SJSA1 (cell line): ENCODE measurements around the gene TBCK. TPM values are rescaled to one million over a fixed set of nuclear protein-coding genes. Genes with fewer than 3 reads are reported as not detected.

ENCODE experiments used
- DNase-seq, 2 experiments: peaks; one replicate each; pipeline ENCODE4 v3.0.0-alpha.2; 2015 to 2020; ENCODE audit warnings: low spot score in 2 of 2, low read depth in 1 of 2
- H3K27ac ChIP-seq: fragments of 250-450 bp; sonication (Bioruptor Pico); 2 replicates; pipeline ENCODE4 v1.5.1; 2020; ENCODE audit warnings: mild to moderate bottlenecking, moderate library complexity
- H3K27me3 ChIP-seq: fragments of 250-450 bp; sonication (Bioruptor Pico); replicated peaks from 2 replicates; pipeline ENCODE4 v1.5.1; 2020; ENCODE audit warnings: mild to moderate bottlenecking, moderate library complexity
- H3K36me3 ChIP-seq: fragments of 250-450 bp; sonication (Bioruptor Pico); 2 replicates; pipeline ENCODE4 v1.5.1; 2020; ENCODE audit warnings: mild to moderate bottlenecking
- H3K4me1 ChIP-seq: fragments of 250-450 bp; sonication (Bioruptor Pico); replicated peaks from 2 replicates; pipeline ENCODE4 v1.6.1; 2021; ENCODE audit warnings: mild to moderate bottlenecking
- H3K4me3 ChIP-seq: fragments of 250-450 bp; sonication (Bioruptor Pico); 2 replicates; pipeline ENCODE4 v1.5.1; 2020; ENCODE audit warnings: mild to moderate bottlenecking
- H3K9me3 ChIP-seq: fragments of 250-450 bp; sonication (Bioruptor Pico); replicated peaks from 2 replicates; pipeline ENCODE4 v1.5.1; 2020; ENCODE audit warnings: mild to moderate bottlenecking
- total RNA-seq: library from RNA; depleted of rRNA; stranded (reverse); fragments of >200 nt; shearing (Covaris generic); gene quantifications from 2 replicates; pipeline ENCODE4 v1.2.3, GENCODE V29; 2014

Gene TBCK
- total RNA-seq, 1 experiment from 2014 or later: 22.3 TPM

- H3K36me3 ChIP-seq: no peaks in the 10 kb centered on the region
- H3K9me3 ChIP-seq: no peaks in the 10 kb centered on the region
- H3K4me1 ChIP-seq: no peaks in the 10 kb centered on the region
- H3K4me3 ChIP-seq: no peak overlapping the region
- H3K27me3 ChIP-seq: no peaks in the 10 kb centered on the region
- H3K27ac ChIP-seq: no peak overlapping the region
- DNase-seq: no peak
Measured at GRCh38 chr4:106039796-106040195, 276.2 kb downstream of the TBCK start.

- Histone ChIP-seq H3K4me1 (no peaks in the 10 kb centered on the region), H3K27ac (no peak overlapping the region), H3K4me3 (no peak overlapping the region), H3K9me3 (no peaks in the 10 kb centered on the region), H3K27me3 (no peaks in the 10 kb centered on the region), H3K36me3 (no peaks in the 10 kb centered on the region)
- no peak for DNase-seq
Measured at GRCh38 chr4:106038908-106039307, 277.1 kb downstream of the TBCK start.

DNA sequence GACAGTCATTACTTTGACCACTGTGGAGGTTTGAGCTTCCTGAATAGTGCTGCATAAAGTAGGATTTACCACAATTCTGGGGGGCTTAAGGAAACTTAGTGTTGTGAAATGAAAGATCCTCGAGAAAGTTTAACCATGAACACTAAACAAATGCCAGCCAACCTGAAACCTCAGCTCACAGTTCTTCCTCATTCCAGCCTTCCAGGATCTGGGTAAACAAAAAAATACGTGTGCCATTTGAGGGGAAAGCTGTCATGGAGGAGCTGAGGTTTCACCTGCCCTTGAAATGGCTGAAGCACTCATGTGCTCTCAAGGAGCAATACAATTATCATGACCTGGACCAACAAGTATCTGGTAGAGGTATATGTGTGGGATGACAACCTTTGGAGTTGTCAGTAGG lies 278.0 kb downstream of the TBCK start:
- H3K27ac ChIP-seq: no peak overlapping the region
- H3K4me1 ChIP-seq: no peaks in the 10 kb centered on the region
- H3K9me3 ChIP-seq: no peaks in the 10 kb centered on the region
- H3K27me3 ChIP-seq: no peaks in the 10 kb centered on the region
- DNase-seq: no peak
- no peaks in the 10 kb centered on the region for H3K36me3 ChIP-seq
- H3K4me3 ChIP-seq: no peak overlapping the region

DNA sequence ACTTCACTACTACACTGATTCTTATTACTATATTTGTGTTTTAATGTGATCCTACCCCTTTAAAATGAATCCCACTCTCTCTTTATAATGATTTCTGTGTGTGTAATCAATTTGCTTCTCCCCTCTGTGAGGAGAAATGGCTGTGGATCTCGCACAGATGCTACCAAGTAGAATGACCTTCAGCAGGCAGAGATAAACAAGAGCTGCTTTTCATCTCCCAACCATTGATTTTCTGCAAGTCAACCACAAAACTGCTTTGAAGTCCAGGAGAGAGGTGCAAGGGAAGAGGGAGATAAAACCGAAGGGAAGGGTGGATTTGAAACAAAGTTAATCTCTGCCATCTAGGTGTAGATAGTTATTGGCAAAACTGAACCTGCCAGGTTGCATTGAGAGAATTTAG lies 279.2 kb downstream of the TBCK start:
- H3K36me3 ChIP-seq: no peaks in the 10 kb centered on the region

DNA sequence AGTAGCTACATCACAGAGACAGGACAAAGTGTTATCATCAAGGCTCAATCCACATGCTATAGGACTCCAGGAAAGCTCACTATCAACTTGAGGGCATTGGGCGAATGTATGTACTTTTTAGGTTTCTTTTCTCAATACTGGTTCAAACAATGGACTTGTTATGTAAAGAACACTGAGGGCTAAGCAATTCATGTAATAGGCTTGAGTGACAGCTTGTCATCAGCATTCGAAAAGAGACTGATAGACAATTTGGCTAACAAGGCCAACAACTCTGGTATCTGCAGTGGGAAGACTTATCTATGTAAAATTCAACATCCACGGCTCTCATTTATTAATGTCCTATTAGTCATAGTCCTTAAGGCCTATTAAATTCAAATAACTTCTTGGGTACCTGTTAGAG lies 279.7 kb downstream of the TBCK start:
- Histone ChIP-seq H3K36me3 (no peaks in the 10 kb centered on the region), H3K27me3 (no peaks in the 10 kb centered on the region), H3K27ac (no peak overlapping the region), H3K4me3 (no peak overlapping the region), H3K4me1 (no peaks in the 10 kb centered on the region), H3K9me3 (no peaks in the 10 kb centered on the region)
- DNase-seq: no peak

More for the DNA sequence above, 279.2 kb downstream of the TBCK start:
- H3K9me3 ChIP-seq: no peaks in the 10 kb centered on the region
- no peak overlapping the region for H3K27ac ChIP-seq
- H3K27me3 ChIP-seq: no peaks in the 10 kb centered on the region
- DNase-seq: no peak
- H3K4me1 ChIP-seq: no peaks in the 10 kb centered on the region
- no peak overlapping the region for H3K4me3 ChIP-seq

DNA sequence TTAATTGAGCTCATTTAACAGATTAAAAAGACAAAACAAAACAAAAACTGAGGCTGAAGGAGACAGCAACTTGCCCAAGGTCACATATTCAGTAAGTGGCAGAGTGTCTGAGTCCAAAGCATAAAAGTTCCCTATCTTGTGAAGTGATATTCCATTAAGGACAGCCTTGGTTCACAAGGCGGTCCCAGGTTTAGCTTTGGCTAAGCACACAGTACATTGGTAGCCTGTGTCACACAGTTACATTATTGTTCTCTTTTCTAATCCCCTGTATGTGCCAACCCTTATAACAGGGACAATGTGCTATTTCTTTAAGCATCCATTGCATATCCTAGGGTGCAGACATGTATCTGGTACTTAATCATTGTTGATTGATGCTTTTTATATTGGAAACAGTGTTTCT lies 280.8 kb downstream of the TBCK start:
- no peak overlapping the region for H3K27ac ChIP-seq
- H3K36me3 ChIP-seq: no peaks in the 10 kb centered on the region
- DNase-seq: no peak
- no peaks in the 10 kb centered on the region for H3K27me3 ChIP-seq
- no peak overlapping the region for H3K4me3 ChIP-seq
- H3K4me1 ChIP-seq: no peaks in the 10 kb centered on the region
- H3K9me3 ChIP-seq: no peaks in the 10 kb centered on the region

DNA sequence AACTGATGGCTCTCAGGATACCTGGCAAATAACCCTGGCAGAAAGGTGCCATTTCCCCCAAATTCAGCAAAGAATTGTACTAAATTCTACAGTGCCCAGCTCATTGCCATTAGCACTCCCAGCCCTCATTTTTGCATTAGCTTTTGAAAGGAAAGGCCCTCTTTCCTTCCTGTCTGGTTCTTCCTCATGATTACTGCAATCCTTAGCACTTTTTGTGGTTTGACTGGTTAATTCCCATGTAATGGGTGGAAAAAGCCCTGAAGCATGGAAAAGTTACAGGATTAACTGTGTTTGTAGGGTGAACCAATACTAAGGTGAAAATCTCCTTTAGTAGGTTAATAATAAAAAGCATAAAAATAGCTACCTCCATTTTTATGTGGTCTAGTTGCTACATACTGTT lies 281.3 kb downstream of the TBCK start:
- H3K4me3 ChIP-seq: no peak overlapping the region
- H3K9me3 ChIP-seq: no peaks in the 10 kb centered on the region
- no peak overlapping the region for H3K27ac ChIP-seq
- H3K4me1 ChIP-seq: no peaks in the 10 kb centered on the region
- DNase-seq: no peak
- H3K36me3 ChIP-seq: no peaks in the 10 kb centered on the region
- H3K27me3 ChIP-seq: no peaks in the 10 kb centered on the region

- Histone ChIP-seq H3K4me3 (no peak overlapping the region), H3K27ac (no peak overlapping the region), H3K36me3 (no peaks in the 10 kb centered on the region), H3K9me3 (no peaks in the 10 kb centered on the region), H3K27me3 (no peaks in the 10 kb centered on the region), H3K4me1 (no peaks in the 10 kb centered on the region)
- DNase-seq: no peak
Measured at GRCh38 chr4:106034220-106034619, 281.8 kb downstream of the TBCK start.

DNA sequence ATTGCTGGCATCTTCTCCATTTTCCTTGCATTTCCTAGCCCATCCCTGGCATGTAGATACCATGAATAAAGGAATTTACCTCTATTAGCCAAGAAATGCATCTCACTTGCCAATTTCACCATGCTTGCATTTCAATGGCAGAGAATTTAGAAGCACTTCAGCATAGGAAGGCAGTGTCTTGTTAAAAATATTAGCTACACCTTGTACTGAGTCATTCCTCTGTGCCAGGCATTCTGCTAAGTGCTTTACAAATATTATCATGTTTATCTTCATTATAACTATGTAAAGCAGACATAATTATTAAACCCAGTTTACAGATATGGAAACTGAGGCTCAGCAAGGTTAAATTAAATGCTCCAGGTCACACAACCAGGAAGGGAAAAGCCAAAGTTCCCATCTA lies 282.5 kb downstream of the TBCK start:
- H3K27ac ChIP-seq: no peak overlapping the region

GRCh38 chr4:106032851-106033286 lies 283.1 kb downstream of the TBCK start:
- DNase-seq: no peak
- H3K27ac ChIP-seq: no peak overlapping the region

More for the DNA sequence above, 282.5 kb downstream of the TBCK start:
- H3K4me1 ChIP-seq: no peaks in the 10 kb centered on the region
- H3K9me3 ChIP-seq: no peaks in the 10 kb centered on the region
- no peaks in the 10 kb centered on the region for H3K36me3 ChIP-seq
- no peak for DNase-seq
- no peak overlapping the region for H3K4me3 ChIP-seq
- no peaks in the 10 kb centered on the region for H3K27me3 ChIP-seq

GRCh38 chr4:106022454-106022853 lies 293.6 kb downstream of the TBCK start:
- no peak overlapping the region for H3K4me3 ChIP-seq
- no peaks in the 10 kb centered on the region for H3K36me3 ChIP-seq
- no peaks in the 10 kb centered on the region for H3K9me3 ChIP-seq
- H3K27me3 ChIP-seq: no peaks in the 10 kb centered on the region
- no peak overlapping the region for H3K27ac ChIP-seq
- no peak for DNase-seq
- H3K4me1 ChIP-seq: no peaks in the 10 kb centered on the region

More at GRCh38 chr4:106032851-106033286, 283.1 kb downstream of the TBCK start:
- Histone ChIP-seq H3K9me3 (no peaks in the 10 kb centered on the region), H3K36me3 (no peaks in the 10 kb centered on the region), H3K27me3 (no peaks in the 10 kb centered on the region), H3K4me1 (no peaks in the 10 kb centered on the region), H3K4me3 (no peak overlapping the region)

DNA sequence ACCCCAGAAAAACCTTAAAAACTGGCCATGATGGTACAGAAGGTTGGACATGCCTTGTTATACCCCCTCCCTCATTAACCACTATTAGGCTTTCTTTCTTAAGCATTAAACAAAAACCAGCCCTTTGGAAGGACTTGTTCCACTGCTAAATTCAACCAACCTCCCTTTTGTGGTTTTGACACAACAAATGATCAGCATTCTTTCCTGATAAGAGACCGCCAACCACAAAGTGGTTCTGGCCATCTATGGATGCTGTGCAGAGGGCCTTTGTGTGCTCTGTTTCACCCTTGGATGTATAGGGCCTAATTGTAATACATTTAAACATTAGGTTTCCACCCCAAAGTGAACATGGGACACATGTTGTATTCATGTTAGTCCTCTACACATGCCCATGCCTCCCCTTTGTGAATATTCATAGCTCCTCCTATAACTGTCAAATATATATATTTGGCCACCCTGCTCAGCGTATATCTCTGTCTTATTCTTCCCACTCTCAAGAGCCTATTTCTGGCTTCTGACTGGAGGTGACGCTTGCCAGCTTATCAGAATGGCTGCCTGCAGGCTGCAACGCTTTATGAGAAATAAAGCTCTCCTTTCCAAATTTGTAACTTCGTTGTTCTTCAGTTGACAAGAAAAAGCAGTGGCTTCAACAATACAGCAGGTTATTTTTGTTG lies 294.1 kb downstream of the TBCK start:
- no peak overlapping the region for H3K4me3 ChIP-seq
- no peaks in the 10 kb centered on the region for H3K4me1 ChIP-seq
- no peak overlapping the region for H3K27ac ChIP-seq
- DNase-seq: no peak
- no peaks in the 10 kb centered on the region for H3K9me3 ChIP-seq
- no peaks in the 10 kb centered on the region for H3K36me3 ChIP-seq
- H3K27me3 ChIP-seq: no peaks in the 10 kb centered on the region

DNA sequence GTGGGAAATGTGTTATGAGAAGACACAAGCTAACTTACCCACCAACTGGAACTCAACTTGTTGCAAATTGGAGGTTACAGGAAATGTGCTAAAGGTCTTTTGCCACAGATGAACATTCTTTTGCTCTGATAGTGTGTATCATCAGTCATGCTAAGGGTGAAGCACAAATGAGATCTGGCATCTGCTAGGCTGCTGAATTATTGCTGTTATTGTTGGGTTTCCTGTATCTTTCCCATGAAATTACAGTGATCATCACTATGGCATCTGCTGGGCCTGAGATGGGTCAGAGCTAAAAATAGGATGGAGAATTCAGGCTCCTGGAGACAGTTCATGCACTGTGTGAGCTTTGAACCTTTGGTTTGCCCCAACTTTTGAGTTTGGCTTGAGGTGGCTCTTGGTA lies 296.2 kb downstream of the TBCK start:
- Histone ChIP-seq H3K4me3 (no peak overlapping the region), H3K36me3 (no peaks in the 10 kb centered on the region), H3K27me3 (no peaks in the 10 kb centered on the region), H3K4me1 (no peaks in the 10 kb centered on the region), H3K27ac (no peak overlapping the region), H3K9me3 (no peaks in the 10 kb centered on the region)
- DNase-seq: no peak

DNA sequence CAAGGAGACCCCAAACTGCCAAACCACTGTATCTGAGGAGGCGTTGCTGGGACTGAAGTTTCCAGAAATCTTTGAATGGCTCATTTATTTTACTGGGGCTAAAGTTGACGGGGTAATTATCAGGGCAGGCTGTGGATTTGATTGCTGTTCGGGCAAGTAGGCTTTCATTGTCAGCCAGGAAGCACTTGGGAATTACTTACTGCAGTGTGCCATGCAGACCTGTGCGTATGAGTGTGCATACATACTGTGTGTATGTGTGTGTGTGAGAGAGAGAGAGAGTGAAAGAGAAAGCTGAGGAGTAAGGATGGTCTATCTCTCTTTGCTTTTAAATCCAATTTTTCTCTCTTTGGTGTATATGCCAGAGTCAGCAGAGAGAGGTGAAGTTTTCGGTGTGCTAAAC lies 298.0 kb downstream of the TBCK start:
- H3K27ac ChIP-seq: no peak overlapping the region
- H3K36me3 ChIP-seq: no peaks in the 10 kb centered on the region
- no peak overlapping the region for H3K4me3 ChIP-seq
- no peaks in the 10 kb centered on the region for H3K9me3 ChIP-seq
- DNase-seq: no peak
- no peaks in the 10 kb centered on the region for H3K4me1 ChIP-seq
- no peaks in the 10 kb centered on the region for H3K27me3 ChIP-seq

DNA sequence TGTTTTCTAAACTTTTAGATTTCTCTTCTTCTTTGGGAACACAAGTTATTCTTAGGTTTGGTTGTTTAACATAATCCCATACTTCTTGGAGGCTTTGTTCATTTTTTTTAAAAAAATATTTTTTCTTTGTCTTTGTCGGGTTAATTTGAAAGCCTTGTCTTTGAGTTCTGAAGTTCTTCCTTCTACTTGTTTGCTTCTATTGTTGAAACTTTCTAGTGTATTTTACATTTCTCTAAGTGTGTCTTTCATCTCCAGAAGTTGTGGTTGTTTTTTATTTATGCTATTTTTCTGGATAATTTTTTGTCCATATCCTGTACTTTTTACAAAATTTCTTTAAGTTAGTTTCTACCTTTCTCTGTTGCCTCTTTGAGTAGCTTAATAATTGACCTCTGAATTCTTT lies 304.6 kb downstream of the TBCK start:
- no peaks in the 10 kb centered on the region for H3K27me3 ChIP-seq
- H3K4me3 ChIP-seq: no peak overlapping the region
- no peaks in the 10 kb centered on the region for H3K9me3 ChIP-seq
- H3K4me1 ChIP-seq: no peaks in the 10 kb centered on the region
- no peaks in the 10 kb centered on the region for H3K36me3 ChIP-seq
- DNase-seq: no peak
- H3K27ac ChIP-seq: no peak overlapping the region
